ENCODE results near the gene MTG1.

- TF ChIP-seq PKNOX1 (IDR thresholded peaks at IDR 0.05) (no peak), REST (IDR thresholded peaks at IDR 0.05; ENCODE audit: low read depth, low read length) (no peak), JUND (IDR thresholded peaks at IDR 0.05; ENCODE audit: low read depth, low read length) (no peak), CTCF (IDR thresholded peaks at IDR 0.05 in 2 of 3, conservative IDR thresholded peaks at IDR 0.05 in 1 of 3; ENCODE audit: control insufficient read depth in 2 of 3, extremely low read depth in 1 of 3, insufficient read depth in 1 of 3, low read depth in 3 of 3, low read length in 3 of 3) (no peak), POLR2AphosphoS5 (IDR thresholded peaks at IDR 0.05; ENCODE audit: low read length) (no peak), POLR2AphosphoS2 (IDR thresholded peaks at IDR 0.05; ENCODE audit: low read depth, low read length) (no peak), CREB1 (IDR thresholded peaks at IDR 0.05; ENCODE audit: low read depth) (no peak)
Observed at GRCh38 chr10:133365461-133366129, 28.4 kb upstream of the MTG1 start.
